ENCODE measurements around the gene SPOP. TPM values are rescaled to one million over a fixed set of nuclear protein-coding genes. Genes with fewer than 3 reads are reported as not detected.

The SPOP gene
- 38.1 to 44.1 TPM (median 40.3 TPM) in 5 replicates for total RNA-seq (2022; extraction: Qiagen RNA extraction; ENCODE audit: low read depth)

DNA sequence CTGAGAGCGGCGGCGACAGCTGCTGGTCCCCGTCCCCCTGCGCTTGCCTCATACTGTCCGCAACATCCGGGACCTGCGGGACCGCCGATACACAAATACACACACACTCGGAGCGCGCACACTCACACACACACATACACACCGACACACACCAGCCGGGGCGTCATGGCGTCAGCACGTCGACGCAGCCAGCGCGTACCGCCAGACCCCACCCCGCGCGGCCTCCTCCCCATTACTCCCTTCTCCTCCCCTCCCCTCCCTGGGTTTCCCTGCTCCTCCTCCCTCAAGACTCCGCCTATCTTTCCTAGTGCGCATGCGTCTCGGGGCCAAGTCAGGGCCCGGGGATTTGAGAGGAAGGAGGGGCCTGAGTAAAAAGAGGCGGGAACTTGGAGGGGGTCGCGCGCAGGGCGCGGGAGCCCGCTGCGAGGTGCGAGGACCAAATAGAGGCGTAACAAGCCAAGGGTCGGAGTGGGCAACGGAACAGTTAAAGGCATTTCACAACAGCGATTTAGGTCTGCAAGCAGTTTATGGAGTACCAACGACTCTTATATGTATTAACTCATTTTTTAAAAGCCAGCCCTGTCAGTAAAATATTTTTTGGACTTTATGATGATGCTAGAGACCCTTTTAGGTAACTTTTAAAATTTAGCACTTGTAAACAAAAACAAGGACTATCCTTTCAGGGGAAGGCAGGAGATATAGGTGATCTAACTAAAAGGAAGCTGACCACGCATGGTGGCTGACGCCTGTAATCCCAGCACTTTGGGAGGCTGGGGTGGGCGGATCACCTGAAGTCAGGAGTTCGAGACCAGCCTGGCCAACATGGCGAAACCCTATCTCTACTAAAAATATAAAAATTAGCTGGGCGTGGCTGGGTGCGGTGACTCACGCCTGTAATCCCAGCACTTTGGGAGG is at the start of gene SPOP:
Gene SPOP (minus strand): TSS at position 165 of the 915 bp plus-strand sequence. CDS start 55,287 bp downstream, outside the sequence.

DNA sequence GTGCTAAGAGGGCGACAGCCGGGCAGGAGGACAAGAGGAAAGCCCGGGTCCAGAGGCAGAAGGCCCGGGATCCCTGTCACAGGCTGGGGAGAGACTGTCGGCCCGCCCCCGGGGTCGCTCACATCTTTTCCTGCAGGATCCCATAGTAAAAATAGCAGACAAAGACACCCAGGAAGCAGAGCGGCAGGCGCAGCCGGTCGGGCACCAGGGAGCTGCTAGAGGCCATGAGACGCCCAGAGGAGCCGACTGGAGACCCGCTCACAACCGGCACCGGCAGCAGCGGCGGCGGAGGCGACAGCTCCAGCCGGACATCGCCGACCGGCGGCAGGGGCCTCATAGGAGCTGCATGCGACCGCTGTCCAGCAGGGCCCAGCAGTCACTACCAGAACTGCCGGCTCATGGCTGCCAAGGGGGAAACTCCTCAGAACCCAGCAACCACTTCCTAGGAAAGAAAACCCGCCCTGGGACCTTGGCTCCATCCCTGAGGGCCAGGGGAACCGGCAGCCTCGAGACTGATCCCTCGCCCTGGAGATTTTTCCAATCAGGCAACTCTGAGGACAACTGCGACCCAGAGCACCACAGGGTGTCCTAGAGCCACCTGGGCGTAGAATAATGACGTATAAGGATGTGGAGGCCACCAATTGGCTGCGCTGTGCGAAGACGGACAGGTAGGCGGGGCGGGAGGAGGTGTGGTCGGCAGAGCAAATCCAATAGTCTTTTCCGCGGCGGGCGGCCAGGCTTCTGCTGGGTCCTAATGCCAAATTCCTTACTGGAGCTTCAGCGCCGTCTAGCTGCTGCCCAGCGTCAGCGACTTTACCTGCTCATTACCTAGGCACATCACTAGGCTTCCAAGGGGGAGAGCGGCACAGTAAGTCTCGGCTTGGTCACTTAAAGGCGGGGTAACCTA is 30.0 kb upstream of the SPOP start, which contains the start of gene SLC35B1:
Gene SLC35B1 (minus strand): TSS at position 357 of the 907 bp plus-strand sequence. CDS start 131 bp downstream, at position 226.

DNA sequence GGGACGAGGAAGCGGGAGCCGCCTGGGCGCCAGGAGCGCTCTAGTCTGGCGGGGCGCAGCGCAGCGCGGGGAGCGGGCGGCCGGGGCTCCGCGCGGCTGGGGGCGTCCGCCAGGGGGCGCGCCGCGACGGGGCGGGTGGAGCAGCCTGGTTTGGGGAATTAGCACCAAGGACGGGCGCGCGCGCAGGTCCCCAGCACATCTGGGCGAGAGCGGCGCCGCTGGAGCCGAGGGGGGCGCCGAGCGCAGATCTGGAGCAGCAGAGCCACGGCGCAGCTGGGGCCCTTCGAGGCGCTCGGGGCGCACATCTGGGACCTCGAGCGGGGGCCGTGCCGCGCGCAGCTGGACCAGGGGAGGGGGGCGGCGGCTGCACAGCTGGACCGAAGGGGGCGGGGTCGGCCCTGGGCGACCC is 102.2 kb downstream of the SPOP start, which contains the start of gene NXPH3:
Gene NXPH3 (plus strand): TSS at position 193 of the 409 bp plus-strand sequence. CDS start 349 bp downstream, outside the sequence.

Other genes starting within 250 kb of the SPOP start
- 0.57 to 0.96 TPM (median 0.62 TPM) in 5 replicates for gene NGFR, start 182.8 kb downstream of the SPOP start, total RNA-seq (2022; extraction: Qiagen RNA extraction; ENCODE audit: low read depth)
- 0.14 to 0.26 TPM (median 0.19 TPM) in 5 replicates for gene NXPH3, start 102.2 kb downstream of the SPOP start, total RNA-seq (2022; extraction: Qiagen RNA extraction; ENCODE audit: low read depth)
- gene SLC35B1, start 29.9 kb upstream of the SPOP start, total RNA-seq (2022; extraction: Qiagen RNA extraction; ENCODE audit: low read depth): 82.4 to 108 TPM (median 99.5 TPM) in 5 replicates
- 0.94 to 1.4 TPM (median 1.0 TPM) in 5 replicates for gene FAM117A, start 86.0 kb upstream of the SPOP start, total RNA-seq (2022; extraction: Qiagen RNA extraction; ENCODE audit: low read depth)
- 28.4 to 32.8 TPM (median 29.6 TPM) in 5 replicates for gene KAT7, start 110.6 kb upstream of the SPOP start, total RNA-seq (2022; extraction: Qiagen RNA extraction; ENCODE audit: low read depth)
- not detected in 5 replicates for gene TAC4, start 170.0 kb upstream of the SPOP start, total RNA-seq (2022; extraction: Qiagen RNA extraction; ENCODE audit: low read depth)